Naive B cell (primary cell): ENCODE results near the gene GRIN3A. TPM values are rescaled to one million over a fixed set of nuclear protein-coding genes. Genes with fewer than 3 reads are reported as not detected.

Experiments used
- ATAC-seq, 2 donors: fragments of 150-1000 bp; cut with Tn5 transposase; 2 replicates each; pipeline ENCODE4 v1.10.0; 2021; ENCODE audit warnings: low read depth in 2 of 2, mild to moderate bottlenecking in 2 of 2, moderate library complexity in 2 of 2
- DNase-seq: peaks from one replicate; pipeline ENCODE4 v3.0.0; 2022
- H3K27ac Mint-ChIP-seq, 6 donors: one replicate each; pipeline ENCODE4 v1.8.0; 2020 to 2022; ENCODE audit warnings: mild to moderate bottlenecking in 6 of 6, mixed read lengths in 6 of 6, moderate library complexity in 5 of 6, inconsistent platforms in 2 of 6
- H3K27me3 Mint-ChIP-seq, 3 donors: one replicate each; pipeline ENCODE4 v1.8.0; 2021 to 2022; ENCODE audit warnings: mixed read lengths in 3 of 3, mild to moderate bottlenecking in 1 of 3
- H3K36me3 Mint-ChIP-seq, 2 donors: one replicate each; pipeline ENCODE4 v1.8.0; 2020 to 2022; ENCODE audit warnings: mixed read lengths in 2 of 2, inconsistent platforms in 1 of 2, mild to moderate bottlenecking in 1 of 2
- H3K4me1 Mint-ChIP-seq, 3 donors: one replicate each; pipeline ENCODE4 v1.8.0; 2020 to 2022; ENCODE audit warnings: mixed read lengths in 3 of 3, inconsistent platforms in 1 of 3, mild to moderate bottlenecking in 1 of 3, moderate library complexity in 1 of 3
- H3K4me3 Mint-ChIP-seq, 8 donors: one replicate each; pipeline ENCODE4 v1.8.0; 2020 to 2022; ENCODE audit warnings: mild to moderate bottlenecking in 8 of 8, mixed read lengths in 8 of 8, moderate library complexity in 8 of 8, inconsistent platforms in 2 of 8
- H3K9me3 Mint-ChIP-seq, 7 donors: one replicate each; pipeline ENCODE4 v1.8.0; 2020 to 2022; ENCODE audit warnings: mixed read lengths in 7 of 7, mild to moderate bottlenecking in 5 of 7, inconsistent platforms in 2 of 7, moderate library complexity in 1 of 7
- polyA plus RNA-seq, 6 donors: library from polyadenylated mRNA; unstranded; fragments of 300-500 nt; fragmentation: Illumina TruSeq; gene quantifications; one replicate each; pipeline ENCODE4 v1.2.3, GENCODE V29; 2021; ENCODE audit warnings: low read depth in 6 of 6

The GRIN3A gene
- under 1 TPM in 4 of 6 donors, not detected in 2; 0.03 to 0.09 (median 0.07) TPM for polyA plus RNA-seq

DNA sequence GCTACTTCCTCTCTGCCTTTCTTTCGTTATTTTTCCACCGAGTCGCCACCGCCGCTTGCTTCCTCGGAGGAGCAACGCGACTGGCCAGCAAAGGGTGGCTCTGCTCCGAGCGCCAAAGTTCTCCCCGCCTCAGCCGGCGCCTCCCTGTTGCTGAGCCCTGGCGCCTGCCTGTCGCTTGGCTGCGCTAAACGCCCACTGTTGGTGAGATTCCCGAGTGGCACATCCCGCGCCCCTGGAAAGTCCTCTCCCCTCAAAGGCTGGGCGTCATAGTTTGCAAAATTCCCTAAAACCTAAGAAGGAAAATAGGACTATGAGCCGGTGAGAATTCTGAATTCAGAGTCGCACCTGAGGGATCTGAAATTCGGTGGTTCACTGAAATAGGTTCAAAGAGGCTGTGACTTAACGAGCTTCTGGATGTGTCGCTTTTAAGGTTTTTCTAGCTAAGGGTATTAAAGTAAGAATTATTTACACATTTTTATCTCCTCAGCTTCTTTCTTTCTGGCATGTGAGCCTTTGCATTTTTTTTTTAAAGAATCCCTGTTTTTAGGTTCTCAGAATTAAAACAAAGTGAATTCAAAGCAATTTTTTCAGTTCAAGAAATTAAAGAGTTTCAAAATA lies at the start of gene GRIN3A:
GRIN3A (minus strand) TSS at position 82 of the 618 bp plus-strand sequence. CDS start 668 bp downstream, outside the sequence.
- Mint-ChIP-seq H3K27me3 (peaks cover 53 to 55% (median 54%) of the 10 kb centered on the region in 3 donors), H3K9me3 (peaks cover 0 to 19% (median 4%) of the 10 kb centered on the region in 7 donors), H3K36me3 (peaks cover 0 to 13% of the 10 kb centered on the region in 2 donors), H3K4me3 (peak within 1 kb of the TSS in 2 of 8 donors; percentile 38 to 60), H3K4me1 (peaks cover 0 to 4% (median 0%) of the 10 kb centered on the region in 3 donors), H3K27ac (peak within 1 kb of the TSS in 1 of 6 donors; percentile 91)
- DNase-seq: no peak
- no peak for ATAC-seq

DNA sequence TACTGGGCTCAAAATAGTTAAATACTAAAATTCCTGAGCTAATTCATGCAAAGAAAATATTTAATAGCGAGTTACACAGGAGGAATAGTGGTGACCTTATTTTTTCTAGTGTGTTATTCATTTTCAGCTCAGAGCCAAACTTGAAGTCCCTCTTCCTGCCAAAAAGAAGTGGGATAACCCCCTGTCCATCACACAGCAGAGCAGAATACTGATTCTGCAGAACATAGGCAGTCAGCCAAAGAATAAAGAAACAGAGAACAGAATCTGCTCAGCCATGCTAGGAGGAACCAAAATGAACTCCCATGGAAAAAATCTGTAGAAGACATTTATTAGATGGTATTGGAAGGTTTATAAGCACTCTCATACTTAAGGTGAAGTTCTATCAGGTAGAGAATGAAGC lies 49.4 kb upstream of the GRIN3A start:
- no peak overlapping the region for H3K27ac Mint-ChIP-seq
- ATAC-seq (no peak), DNase-seq (no peak)
- peaks cover 5 to 8% (median 6%) of the 10 kb centered on the region in 3 donors for H3K27me3 Mint-ChIP-seq
- H3K4me1 Mint-ChIP-seq: no peaks in the 10 kb centered on the region
- H3K4me3 Mint-ChIP-seq: no peak overlapping the region
- peaks cover 0 to 2% (median 0%) of the 10 kb centered on the region in 7 donors for H3K9me3 Mint-ChIP-seq
- no peaks in the 10 kb centered on the region for H3K36me3 Mint-ChIP-seq

DNA sequence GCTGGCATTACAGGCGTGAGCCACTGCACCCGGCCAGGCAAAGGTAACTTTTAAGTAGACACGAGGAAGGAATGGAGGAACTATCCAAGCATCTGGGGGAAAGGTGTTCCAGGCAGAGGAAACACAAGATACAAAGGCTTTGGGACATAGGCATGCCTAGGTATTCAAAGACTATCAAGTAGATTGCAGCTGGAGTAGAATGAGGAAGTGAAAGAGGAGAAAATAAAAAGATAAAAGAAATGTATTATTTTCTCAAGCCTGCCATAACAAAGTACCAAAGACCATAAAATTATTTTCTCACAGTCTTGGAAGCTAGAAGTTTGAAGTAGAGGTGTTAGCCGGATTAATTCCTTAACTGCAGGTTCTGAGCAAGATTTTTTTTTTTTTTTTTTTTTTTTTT lies 39.9 kb upstream of the GRIN3A start:
- H3K4me3 Mint-ChIP-seq: no peak overlapping the region
- no peaks in the 10 kb centered on the region for H3K36me3 Mint-ChIP-seq
- H3K27me3 Mint-ChIP-seq: no peaks in the 10 kb centered on the region
- ATAC-seq: no peak
- H3K9me3 Mint-ChIP-seq: peaks cover 0 to 3% (median 0%) of the 10 kb centered on the region in 7 donors
- H3K27ac Mint-ChIP-seq: no peak overlapping the region
- H3K4me1 Mint-ChIP-seq: no peaks in the 10 kb centered on the region
- DNase-seq: no peak

DNA sequence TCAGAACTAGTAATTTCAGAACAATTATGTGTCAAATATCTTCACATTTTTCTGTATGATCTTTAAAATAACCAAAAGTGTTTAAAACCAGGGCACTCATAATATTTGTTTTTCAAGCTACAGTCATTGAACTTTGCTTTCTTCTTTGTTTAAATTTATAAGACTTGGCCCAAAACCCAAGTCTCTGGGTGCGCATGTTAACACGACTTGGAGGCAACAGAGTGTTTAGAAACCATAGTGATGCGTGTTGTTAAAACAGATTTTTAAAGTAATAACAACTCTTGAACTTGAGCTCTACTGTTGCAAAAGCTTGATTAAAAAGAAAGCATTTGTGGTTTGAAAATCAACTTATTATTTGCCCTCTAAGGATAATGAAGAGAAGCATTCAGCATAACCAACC lies 26.0 kb upstream of the GRIN3A start:
- Mint-ChIP-seq H3K4me1 (peaks cover 0 to 5% (median 0%) of the 10 kb centered on the region in 3 donors), H3K36me3 (no peaks in the 10 kb centered on the region), H3K4me3 (no peak overlapping the region), H3K27ac (no peak overlapping the region), H3K9me3 (no peaks in the 10 kb centered on the region), H3K27me3 (no peaks in the 10 kb centered on the region)
- no peak for ATAC-seq
- no peak for DNase-seq

DNA sequence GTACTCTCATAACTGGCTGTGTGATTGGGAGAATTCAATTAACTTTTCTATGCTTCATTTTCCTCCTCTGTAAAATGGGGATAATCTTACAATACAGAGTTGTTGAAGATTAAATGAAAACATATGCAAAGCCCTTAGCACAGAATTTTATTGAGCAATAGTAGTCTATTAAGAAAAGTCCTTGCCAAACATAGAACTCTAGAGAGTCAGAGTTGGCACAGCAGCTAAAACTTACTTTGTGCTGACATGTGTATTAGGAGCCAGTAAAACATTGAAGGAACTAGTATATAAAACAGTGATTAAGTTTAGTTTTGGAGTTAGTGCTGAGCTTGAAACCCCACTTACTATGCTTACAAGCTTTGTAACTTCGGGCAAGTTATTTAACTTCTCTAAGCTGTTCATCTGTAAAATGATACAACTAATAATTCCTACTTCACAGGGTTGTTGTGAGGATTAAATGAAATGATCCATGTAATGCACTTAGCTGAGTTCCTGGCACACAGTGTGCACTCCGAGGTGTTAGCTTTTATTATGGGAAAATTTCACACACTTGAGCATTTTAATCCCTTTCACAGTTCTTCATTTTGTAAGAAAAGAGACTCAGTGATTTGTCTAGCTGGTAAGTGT lies 20.0 kb upstream of the GRIN3A start:
- H3K4me1 Mint-ChIP-seq: no peaks in the 10 kb centered on the region
- DNase-seq: no peak
- no peak for ATAC-seq
- H3K27me3 Mint-ChIP-seq: peaks cover 0 to 6% (median 5%) of the 10 kb centered on the region in 3 donors
- H3K36me3 Mint-ChIP-seq: no peaks in the 10 kb centered on the region
- no peak overlapping the region for H3K4me3 Mint-ChIP-seq
- H3K27ac Mint-ChIP-seq: no peak overlapping the region
- H3K9me3 Mint-ChIP-seq: peaks cover 0 to 15% (median 0%) of the 10 kb centered on the region in 7 donors

DNA sequence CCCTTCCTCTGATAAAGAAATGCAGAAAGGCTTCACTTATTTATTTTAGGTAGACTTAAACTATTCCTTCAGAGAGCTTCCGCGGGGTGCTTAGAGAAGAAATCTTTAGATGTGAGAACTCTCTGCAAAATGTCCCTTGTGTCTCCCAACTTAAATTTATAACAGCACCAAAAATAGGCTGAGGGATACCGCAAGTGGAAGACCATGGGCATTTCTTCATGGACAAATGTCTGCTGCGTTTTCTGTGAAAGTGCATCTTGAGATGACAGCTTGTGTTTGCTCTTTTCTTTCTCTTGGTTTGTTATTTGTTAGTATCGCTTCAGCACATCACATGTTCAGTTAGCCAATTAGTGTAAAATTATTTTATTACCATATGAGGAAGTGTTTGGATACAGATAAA lies 15.3 kb upstream of the GRIN3A start:
- Mint-ChIP-seq H3K27me3 (peaks cover 0 to 7% (median 5%) of the 10 kb centered on the region in 3 donors), H3K4me1 (no peaks in the 10 kb centered on the region), H3K9me3 (peaks cover 0 to 15% (median 0%) of the 10 kb centered on the region in 7 donors), H3K36me3 (no peaks in the 10 kb centered on the region), H3K27ac (no peak overlapping the region), H3K4me3 (no peak overlapping the region)
- DNase-seq: no peak
- ATAC-seq: no peak

DNA sequence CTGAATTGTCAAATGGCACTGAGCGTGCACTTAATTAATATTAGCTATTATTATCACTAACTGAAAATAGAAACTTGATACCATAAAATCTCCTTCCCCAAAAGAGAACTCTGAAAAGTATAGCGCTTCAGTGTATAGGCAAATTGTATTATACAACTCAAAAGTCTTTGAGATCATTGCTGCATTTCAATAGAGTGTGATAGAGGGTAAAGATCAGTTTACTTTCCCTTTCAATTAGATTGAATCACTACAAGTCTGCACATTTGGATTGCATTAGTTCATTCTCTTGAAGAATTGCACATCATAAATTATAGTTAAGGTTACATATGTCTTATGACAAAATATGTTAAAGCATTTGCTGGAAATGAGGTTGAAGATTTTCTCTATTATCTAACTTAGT lies 13.4 kb upstream of the GRIN3A start:
- Mint-ChIP-seq H3K27ac (no peak overlapping the region), H3K4me3 (no peak overlapping the region), H3K36me3 (no peaks in the 10 kb centered on the region), H3K4me1 (no peaks in the 10 kb centered on the region), H3K27me3 (peaks cover 0 to 7% (median 5%) of the 10 kb centered on the region in 3 donors), H3K9me3 (peaks cover 0 to 15% (median 0%) of the 10 kb centered on the region in 7 donors)
- no peak for DNase-seq
- ATAC-seq: no peak

DNA sequence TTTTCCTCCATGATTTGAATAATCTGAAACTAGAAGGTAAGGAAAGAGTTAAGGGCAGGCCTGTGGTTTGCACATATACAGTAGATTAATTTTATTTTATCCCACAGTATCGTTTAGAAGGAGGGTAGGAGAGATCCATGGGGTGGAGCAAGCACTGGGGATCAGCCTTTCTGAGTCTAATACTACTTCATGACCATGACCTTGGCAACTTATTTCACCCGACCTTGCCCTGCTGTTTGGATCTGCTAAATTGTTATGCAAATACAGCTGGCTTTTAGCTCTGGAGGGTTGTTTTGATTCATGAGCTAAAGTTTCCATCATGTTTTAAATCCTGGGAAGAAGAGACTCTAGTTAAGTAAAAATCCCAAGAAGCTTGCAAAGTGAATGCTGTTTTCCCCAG lies 864 bp upstream of the GRIN3A start:
- ATAC-seq: no peak
- H3K4me3 Mint-ChIP-seq: no peak overlapping the region
- no peak for DNase-seq
- H3K9me3 Mint-ChIP-seq: peaks cover 0 to 19% (median 4%) of the 10 kb centered on the region in 7 donors
- peaks cover 0 to 4% (median 0%) of the 10 kb centered on the region in 3 donors for H3K4me1 Mint-ChIP-seq
- H3K36me3 Mint-ChIP-seq: peaks cover 0 to 13% of the 10 kb centered on the region in 2 donors
- no peak overlapping the region for H3K27ac Mint-ChIP-seq
- peaks cover 53 to 55% (median 54%) of the 10 kb centered on the region in 3 donors for H3K27me3 Mint-ChIP-seq

DNA sequence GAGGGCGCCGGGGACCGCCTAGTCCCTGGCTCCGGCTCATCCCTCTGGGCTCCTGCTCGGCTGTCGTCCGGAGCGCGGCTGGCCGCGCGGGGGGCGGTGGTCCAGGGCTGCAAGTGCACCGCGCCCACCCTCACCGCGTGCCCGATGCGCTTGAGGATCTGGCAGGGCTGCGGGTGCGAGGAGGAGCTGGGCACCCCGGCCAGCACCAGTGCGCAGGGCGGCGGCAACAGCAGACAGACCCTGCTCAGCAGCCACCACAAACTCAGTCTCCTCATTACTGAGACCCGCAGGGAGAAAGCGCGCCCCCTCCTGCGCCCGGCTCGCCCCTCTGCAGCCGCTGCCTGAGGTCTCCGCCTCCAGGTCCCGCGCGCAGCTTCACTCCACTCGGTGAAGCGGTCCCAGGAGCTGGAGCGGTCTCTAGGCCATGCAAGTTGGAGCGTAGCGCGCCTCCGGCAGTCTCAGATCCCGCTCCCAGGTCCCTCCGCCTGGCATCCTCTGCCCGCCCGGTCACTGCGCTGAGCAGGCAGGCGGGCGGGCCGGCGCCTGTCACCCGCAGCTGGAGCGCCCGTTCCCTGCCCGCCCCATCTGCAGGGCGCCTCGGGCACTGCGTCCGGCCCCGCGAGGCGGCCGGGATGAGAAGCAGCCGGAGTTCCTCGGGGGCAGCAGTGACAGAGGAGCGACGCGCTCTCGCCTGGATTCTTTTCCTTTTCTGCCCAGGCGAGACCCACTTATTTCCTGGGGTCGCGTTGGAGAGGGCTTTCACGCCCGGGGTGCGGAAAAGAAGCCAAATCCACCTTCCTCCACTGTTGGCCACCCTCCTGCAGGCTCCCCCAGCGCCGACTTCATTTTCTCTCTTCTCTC lies 512 bp downstream of the GRIN3A start:
- DNase-seq (no peak), ATAC-seq (no peak)
- peaks cover 0 to 19% (median 4%) of the 10 kb centered on the region in 7 donors for H3K9me3 Mint-ChIP-seq
- H3K27ac Mint-ChIP-seq: peak overlapping the region in 1 of 6 donors; percentile 91
- peaks cover 0 to 13% of the 10 kb centered on the region in 2 donors for H3K36me3 Mint-ChIP-seq
- peaks cover 53 to 56% (median 55%) of the 10 kb centered on the region in 3 donors for H3K27me3 Mint-ChIP-seq
- peaks cover 0 to 4% (median 0%) of the 10 kb centered on the region in 3 donors for H3K4me1 Mint-ChIP-seq
- H3K4me3 Mint-ChIP-seq: peak overlapping the region in 2 of 8 donors; percentile 38 to 60

DNA sequence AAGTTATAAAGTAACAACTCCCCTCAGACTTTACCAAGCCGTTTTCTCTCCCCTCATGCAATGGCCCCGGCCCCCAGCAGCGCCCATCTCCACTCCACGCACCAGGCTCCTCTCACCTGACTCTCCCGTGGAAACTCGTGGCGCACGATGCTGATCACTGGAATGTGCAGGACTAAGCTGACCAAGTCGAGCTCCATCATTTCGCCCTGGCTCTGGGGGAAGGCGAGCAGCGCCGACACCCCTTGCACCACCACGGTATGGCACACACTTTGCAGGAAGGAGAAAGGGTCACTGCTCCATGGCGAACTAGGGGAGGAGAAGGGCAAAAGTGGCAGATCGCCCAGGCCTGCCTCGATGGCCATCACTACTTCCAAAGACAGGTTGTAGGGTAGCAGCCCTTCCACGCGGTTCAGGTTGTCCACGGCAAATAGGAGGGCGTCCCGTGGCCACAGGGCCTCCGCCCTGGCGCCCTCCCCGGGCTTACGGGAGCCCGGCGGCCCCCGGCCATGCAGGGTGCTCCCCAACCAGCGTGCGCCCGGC lies 1.2 kb downstream of the GRIN3A start:
- no peak overlapping the region for H3K4me3 Mint-ChIP-seq
- ATAC-seq (no peak), DNase-seq (no peak)
- no peak overlapping the region for H3K27ac Mint-ChIP-seq
- peaks cover 0 to 13% of the 10 kb centered on the region in 2 donors for H3K36me3 Mint-ChIP-seq
- H3K27me3 Mint-ChIP-seq: peaks cover 47 to 60% (median 54%) of the 10 kb centered on the region in 3 donors
- peaks cover 0 to 4% (median 0%) of the 10 kb centered on the region in 3 donors for H3K4me1 Mint-ChIP-seq
- peaks cover 0 to 19% (median 4%) of the 10 kb centered on the region in 7 donors for H3K9me3 Mint-ChIP-seq

DNA sequence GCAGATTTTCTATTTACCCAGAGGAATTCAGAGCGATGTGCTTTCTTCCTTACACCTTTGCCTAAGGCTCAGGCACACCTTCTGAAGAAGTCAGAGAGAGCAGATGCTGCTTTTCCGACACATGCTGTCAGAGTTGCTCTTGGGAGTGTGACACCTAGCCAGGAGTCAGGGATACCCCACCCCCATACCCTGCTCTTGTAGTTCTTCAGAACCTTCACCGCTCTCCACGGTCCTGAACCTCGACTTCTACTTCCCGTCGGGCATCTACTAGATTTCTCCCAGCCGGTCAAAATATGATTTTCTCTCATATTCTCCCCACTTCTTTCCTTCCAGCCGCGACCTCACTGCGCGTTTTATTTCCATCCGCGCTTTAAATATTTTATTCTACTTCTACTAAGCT lies 1.7 kb downstream of the GRIN3A start:
- H3K27me3 Mint-ChIP-seq: peaks cover 42 to 60% (median 52%) of the 10 kb centered on the region in 3 donors

DNA sequence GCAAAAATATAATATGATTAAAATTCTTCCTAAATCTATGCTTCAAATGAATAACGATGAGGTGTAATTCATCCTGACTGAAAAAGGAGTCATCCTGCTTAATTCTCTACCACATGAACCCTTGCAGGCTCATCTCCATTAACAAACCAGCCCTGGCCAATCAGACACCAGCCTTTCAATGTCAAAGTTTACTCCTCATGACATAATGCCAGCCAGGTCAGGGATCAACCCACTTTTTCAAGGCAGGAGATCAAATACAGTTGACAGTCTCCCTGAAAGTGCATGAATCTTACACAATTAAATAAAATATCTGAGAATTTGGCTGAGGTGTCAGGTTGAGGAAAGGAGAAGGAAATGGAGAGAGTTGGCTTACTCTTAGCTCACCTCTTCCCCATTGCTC lies 7.0 kb downstream of the GRIN3A start:
- no peak for DNase-seq
- Mint-ChIP-seq H3K27me3 (peaks cover 6 to 28% (median 25%) of the 10 kb centered on the region in 3 donors), H3K4me1 (no peaks in the 10 kb centered on the region), H3K4me3 (no peak overlapping the region), H3K27ac (no peak overlapping the region), H3K36me3 (no peaks in the 10 kb centered on the region), H3K9me3 (no peaks in the 10 kb centered on the region)
- ATAC-seq: no peak

More for the DNA sequence above, 1.7 kb downstream of the GRIN3A start:
- H3K36me3 Mint-ChIP-seq: peaks cover 0 to 13% of the 10 kb centered on the region in 2 donors
- no peak for DNase-seq
- peaks cover 0 to 19% (median 4%) of the 10 kb centered on the region in 7 donors for H3K9me3 Mint-ChIP-seq
- no peak for ATAC-seq
- H3K4me1 Mint-ChIP-seq: peaks cover 0 to 4% (median 0%) of the 10 kb centered on the region in 3 donors
- H3K27ac Mint-ChIP-seq: no peak overlapping the region
- H3K4me3 Mint-ChIP-seq: no peak overlapping the region
